ENCODE data around the gene AKAP5.

AKAP5 gene

GRCh38 chr14:64493455-64493854 lies 28.2 kb downstream of the AKAP5 start:
- in situ Hi-C loops (cut with HindIII; ENCODE audit: low sequenced_read_pairs), result no loop called here
- H3K4me3 ChIP-seq (ENCODE audit: low read depth, low read length), result no peak overlapping the region
- TF ChIP-seq, protein P1, sequence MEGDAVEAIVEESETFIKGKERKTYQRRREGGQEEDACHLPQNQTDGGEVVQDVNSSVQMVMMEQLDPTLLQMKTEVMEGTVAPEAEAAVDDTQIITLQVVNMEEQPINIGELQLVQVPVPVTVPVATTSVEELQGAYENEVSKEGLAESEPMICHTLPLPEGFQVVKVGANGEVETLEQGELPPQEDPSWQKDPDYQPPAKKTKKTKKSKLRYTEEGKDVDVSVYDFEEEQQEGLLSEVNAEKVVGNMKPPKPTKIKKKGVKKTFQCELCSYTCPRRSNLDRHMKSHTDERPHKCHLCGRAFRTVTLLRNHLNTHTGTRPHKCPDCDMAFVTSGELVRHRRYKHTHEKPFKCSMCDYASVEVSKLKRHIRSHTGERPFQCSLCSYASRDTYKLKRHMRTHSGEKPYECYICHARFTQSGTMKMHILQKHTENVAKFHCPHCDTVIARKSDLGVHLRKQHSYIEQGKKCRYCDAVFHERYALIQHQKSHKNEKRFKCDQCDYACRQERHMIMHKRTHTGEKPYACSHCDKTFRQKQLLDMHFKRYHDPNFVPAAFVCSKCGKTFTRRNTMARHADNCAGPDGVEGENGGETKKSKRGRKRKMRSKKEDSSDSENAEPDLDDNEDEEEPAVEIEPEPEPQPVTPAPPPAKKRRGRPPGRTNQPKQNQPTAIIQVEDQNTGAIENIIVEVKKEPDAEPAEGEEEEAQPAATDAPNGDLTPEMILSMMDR (IDR thresholded peaks at IDR 0.05; ENCODE audit: low read depth, low read length, missing control alignments), result no peak
- no peak for DNase-seq (ENCODE audit: low read depth)

DNA sequence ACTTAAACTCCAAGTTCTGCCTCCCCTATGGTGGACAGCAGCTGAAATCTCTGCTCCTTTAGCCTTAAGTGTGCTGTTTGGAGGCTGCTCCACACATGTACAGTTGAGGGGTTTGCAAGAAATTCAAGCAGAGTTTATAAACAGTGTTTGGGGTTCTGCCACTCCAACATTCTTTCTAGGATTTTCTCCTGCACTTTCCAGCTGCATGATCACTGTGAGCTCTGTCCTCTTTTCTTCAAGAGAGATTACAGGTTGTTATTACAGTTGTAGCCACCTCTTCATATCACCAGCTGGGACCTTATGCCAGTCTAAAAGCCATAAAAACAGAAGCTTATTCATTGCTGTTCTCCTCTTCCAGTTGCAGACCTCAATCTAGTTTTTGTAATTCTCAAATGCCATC lies 30.0 kb downstream of the AKAP5 start:
- DNase-seq (ENCODE audit: low read depth), result no peak
- no peak overlapping the region for H3K4me3 ChIP-seq (ENCODE audit: low read depth, low read length)
- in situ Hi-C loops (cut with HindIII; ENCODE audit: low sequenced_read_pairs), result no loop called here
- TF ChIP-seq, protein P1 (IDR thresholded peaks at IDR 0.05; ENCODE audit: low read depth, low read length, missing control alignments), result no peak

DNA sequence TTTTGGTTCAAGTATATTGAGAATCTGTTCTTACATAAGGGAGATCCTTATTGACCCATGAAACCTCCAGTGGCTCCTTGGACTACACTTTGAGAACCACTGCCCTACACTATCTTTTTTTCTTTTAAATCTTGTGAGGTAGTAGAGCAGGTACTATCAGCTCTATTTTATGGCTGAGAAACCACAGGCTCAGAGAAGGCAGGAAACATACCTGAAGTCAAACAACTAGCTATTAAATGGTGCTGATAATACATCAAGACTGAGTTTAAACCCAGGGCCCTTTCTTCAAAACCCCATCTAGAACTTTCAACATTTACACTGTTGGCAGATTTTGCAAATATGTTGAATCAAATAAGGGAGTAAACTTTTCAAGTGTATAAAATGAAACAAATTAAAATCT lies 31.5 kb downstream of the AKAP5 start:
- TF ChIP-seq, protein P1 (IDR thresholded peaks at IDR 0.05; ENCODE audit: low read depth, low read length, missing control alignments), result no peak
- no peak for DNase-seq (ENCODE audit: low read depth)
- in situ Hi-C loops (cut with HindIII; ENCODE audit: low sequenced_read_pairs), result no loop called here
- H3K4me3 ChIP-seq (ENCODE audit: low read depth, low read length), result no peak overlapping the region

DNA sequence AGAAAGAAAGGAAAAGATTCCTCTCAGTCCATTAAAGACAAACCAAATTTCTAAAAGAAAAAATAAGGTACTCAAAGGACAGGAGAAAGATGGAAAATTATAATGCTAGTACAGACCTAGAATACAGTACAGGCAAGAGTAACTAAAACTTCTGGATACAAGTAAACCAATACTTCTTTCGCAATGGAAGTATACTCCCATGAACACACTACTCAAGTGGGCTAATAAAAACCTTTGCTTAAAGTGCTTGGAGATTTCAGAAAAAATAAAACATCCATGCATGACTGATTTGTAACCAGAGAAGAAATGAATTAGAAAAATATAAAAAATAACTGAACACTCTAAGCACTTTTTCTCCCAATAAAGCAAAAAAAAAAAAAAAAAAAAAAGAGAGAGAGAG lies 34.8 kb downstream of the AKAP5 start:
- no peak overlapping the region for H3K4me3 ChIP-seq (ENCODE audit: low read depth, low read length)
- in situ Hi-C loops (cut with HindIII; ENCODE audit: low sequenced_read_pairs), result no loop called here
- DNase-seq (ENCODE audit: low read depth), result no peak
- TF ChIP-seq, protein P1 (IDR thresholded peaks at IDR 0.05; ENCODE audit: low read depth, low read length, missing control alignments), result no peak

- TF ChIP-seq, protein P1 (IDR thresholded peaks at IDR 0.05; ENCODE audit: low read depth, low read length, missing control alignments), result no peak
- H3K4me3 ChIP-seq (ENCODE audit: low read depth, low read length), result peak overlapping the region; percentile 1
- in situ Hi-C loops (cut with HindIII; ENCODE audit: low sequenced_read_pairs), result no loop called here
- no peak for DNase-seq (ENCODE audit: low read depth)
Observed at GRCh38 chr14:64501411-64502171, 36.3 kb downstream of the AKAP5 start.

DNA sequence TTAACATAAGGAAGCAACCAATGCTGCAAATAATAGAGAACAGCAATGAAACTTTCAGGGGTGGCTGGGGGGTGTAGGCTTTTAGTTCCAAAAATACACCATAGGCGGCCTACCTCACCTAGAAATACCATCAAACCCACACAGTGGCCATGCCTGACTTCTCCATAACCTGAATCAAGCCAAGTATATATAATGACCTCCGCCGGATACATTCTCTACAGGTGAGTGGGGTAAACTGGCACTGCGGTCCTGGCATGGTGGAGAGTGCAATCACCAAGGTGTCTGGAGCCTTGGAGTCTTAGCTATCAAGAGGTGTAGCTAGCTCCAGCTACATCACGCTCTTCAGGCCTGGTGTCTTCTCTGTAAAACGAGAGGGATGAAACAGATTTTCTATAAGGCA lies 37.2 kb downstream of the AKAP5 start:
- DNase-seq (ENCODE audit: low read depth), result no peak
- in situ Hi-C loops (cut with HindIII; ENCODE audit: low sequenced_read_pairs), result no loop called here
- TF ChIP-seq, protein P1 (IDR thresholded peaks at IDR 0.05; ENCODE audit: low read depth, low read length, missing control alignments), result no peak
- H3K4me3 ChIP-seq (ENCODE audit: low read depth, low read length), result peak overlapping the region; percentile 52
